Thoracic aorta (tissue), 2 donors: ENCODE data around the gene GADD45G. TPM values are rescaled to one million over a fixed set of nuclear protein-coding genes. Genes with fewer than 3 reads are reported as not detected.

ENCODE experiments used
- ATAC-seq: fragments of 150-250 bp; one replicate; pipeline ENCODE4 v1.8.0; 2017; ENCODE audit warnings: low read depth; ENCODE audit not compliant: insufficient number of reproducible peaks, low FRiP score
- DNase-seq: peaks from one replicate; pipeline ENCODE4 v3.0.0-alpha.2; 2020; ENCODE audit warnings: low spot score
- H3K27ac ChIP-seq, 2 donors: fragments of 200-600 bp; sonication (generic); 1 replicate in 1 of 2; 2 replicates in 1 of 2; pipeline ENCODE4 v1.5.1; 2016; ENCODE audit warnings: mild to moderate bottlenecking in 2 of 2, moderate library complexity in 2 of 2
- H3K27me3 ChIP-seq: fragments of 200-600 bp; sonication (generic); replicated peaks from 2 replicates; pipeline ENCODE4 v1.6.0; 2016; ENCODE audit warnings: mild to moderate bottlenecking; ENCODE audit not compliant: insufficient read depth
- H3K36me3 ChIP-seq: fragments of 200-600 bp; sonication (generic); one replicate; pipeline ENCODE4 v1.5.1; 2016
- H3K4me1 ChIP-seq, 2 donors: fragments of 200-600 bp; sonication (generic); 1 replicate in 1 of 2; 2 replicates in 1 of 2; pipeline versions ENCODE4 v1.5.1 to v1.6.0; 2016; ENCODE audit warnings: low read depth in 2 of 2, mild to moderate bottlenecking in 1 of 2; ENCODE audit not compliant: control insufficient read depth in 1 of 2
- H3K4me3 ChIP-seq: fragments of 200-600 bp; sonication (generic); 2 replicates; pipeline ENCODE4 v1.5.1; 2016; ENCODE audit warnings: mild to moderate bottlenecking
- H3K9me3 ChIP-seq: fragments of 200-600 bp; sonication (generic); 2 replicates; pipeline ENCODE4 v1.5.1; 2016
- CTCF ChIP-seq: fragments of 200-600 bp; sonication (generic); IDR thresholded peaks from one replicate; pipeline ENCODE4 v1.5.1; 2019; ENCODE audit warnings: antibody characterized with exemption
- total RNA-seq, 2 donors: library from RNA; depleted of rRNA; stranded (reverse); fragments of >200 nt; gene quantifications; one replicate each; pipeline versions ENCODE4 v1.1.0 to v1.2.3, GENCODE V29; 2016

The GADD45G gene
- total RNA-seq, 2 donors from 2014 or later, result 5.8 to 19.3 TPM

DNA sequence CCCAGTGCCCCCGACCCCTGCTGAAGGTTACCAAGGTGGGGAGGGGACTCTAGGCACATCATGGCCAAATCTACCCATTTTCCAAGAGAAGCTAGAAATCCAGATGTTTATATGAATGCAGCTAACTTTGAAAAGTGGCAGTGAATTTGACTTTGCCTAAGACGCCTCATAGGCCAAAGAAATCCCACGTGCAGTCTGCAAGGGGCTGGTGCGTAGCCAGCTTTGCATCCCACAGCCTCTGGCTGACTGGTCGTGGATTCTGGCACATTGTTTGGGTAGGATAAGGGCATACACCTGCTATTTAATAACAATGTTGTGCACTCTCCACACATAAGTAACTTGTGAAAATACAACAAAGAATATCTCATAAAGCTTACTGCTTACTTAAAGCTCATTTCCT lies 3.5 kb upstream of the GADD45G start:
- no peaks in the 10 kb centered on the region for H3K9me3 ChIP-seq
- H3K27me3 ChIP-seq, result no peaks in the 10 kb centered on the region
- H3K36me3 ChIP-seq, result no peaks in the 10 kb centered on the region
- H3K27ac ChIP-seq, result no peak overlapping the region
- no peak for TF ChIP-seq CTCF
- DNase-seq (no peak), ATAC-seq (no peak)
- H3K4me3 ChIP-seq, result no peak overlapping the region
- H3K4me1 ChIP-seq, result peaks cover 12 to 18% of the 10 kb centered on the region in 2 donors

GRCh38 chr9:89601856-89602562 lies 2.8 kb upstream of the GADD45G start:
- no peak for TF ChIP-seq CTCF
- no peaks in the 10 kb centered on the region for H3K27me3 ChIP-seq
- H3K4me1 ChIP-seq, result peaks cover 17 to 25% of the 10 kb centered on the region in 2 donors
- no peak for ATAC-seq
- H3K36me3 ChIP-seq, result no peaks in the 10 kb centered on the region
- no peak overlapping the region for H3K4me3 ChIP-seq
- DNase-seq, result no peak
- no peaks in the 10 kb centered on the region for H3K9me3 ChIP-seq
- H3K27ac ChIP-seq, result no peak overlapping the region

GRCh38 chr9:89602978-89603766 lies 1.6 kb upstream of the GADD45G start:
- peak overlapping the region; percentile 89 to 93 for H3K27ac ChIP-seq
- H3K9me3 ChIP-seq, result no peaks in the 10 kb centered on the region
- no peaks in the 10 kb centered on the region for H3K27me3 ChIP-seq
- H3K4me3 ChIP-seq, result peak overlapping the region; percentile 97
- H3K36me3 ChIP-seq, result no peaks in the 10 kb centered on the region
- TF ChIP-seq CTCF, result peak; percentile 83
- peaks cover 26 to 36% of the 10 kb centered on the region in 2 donors for H3K4me1 ChIP-seq
- ATAC-seq, result no peak
- peak; percentile 32 for DNase-seq

DNA sequence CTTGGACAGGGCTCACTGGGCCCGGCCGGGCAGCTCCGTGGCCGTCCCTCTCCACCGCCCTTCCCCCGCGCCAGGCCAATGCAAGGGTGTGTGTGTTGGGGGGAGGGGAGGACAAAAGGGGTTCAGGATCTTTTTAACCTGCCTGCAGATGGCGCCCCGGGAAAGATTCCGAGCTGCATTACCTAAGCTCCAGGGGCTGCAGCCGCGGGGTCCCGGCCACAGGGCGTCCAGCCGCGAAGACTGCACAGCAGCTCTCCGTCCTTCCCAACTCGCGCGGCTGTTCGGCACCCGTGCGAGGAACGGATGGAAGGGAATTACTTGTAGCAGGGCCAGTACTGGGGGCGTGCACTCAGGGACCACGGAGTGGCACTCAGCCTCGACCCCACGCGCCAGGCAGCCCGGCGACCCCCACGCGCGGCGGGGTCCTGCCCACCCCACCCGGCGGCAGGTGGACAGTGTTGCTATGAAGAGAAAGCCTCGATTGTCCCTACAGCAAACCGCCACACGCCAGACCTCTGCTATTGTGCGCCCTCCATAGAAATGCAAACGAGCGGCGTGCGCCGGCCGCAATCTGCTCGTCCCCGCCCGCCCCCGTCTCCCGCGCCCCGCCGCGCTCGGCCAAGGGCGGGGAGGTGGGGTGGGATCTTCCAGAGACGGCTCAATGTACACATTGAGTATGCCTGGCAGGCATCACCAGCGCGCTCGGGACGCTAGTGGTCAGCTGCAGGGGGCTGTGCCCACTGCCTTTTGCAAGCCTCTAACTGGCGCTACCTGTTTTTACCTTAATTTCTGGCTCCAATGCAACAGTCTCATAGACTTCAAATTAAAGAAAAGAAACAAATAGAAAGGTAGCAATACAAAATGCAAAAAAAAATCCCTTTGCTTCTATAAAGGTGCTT lies 796 bp upstream of the GADD45G start:
- Histone ChIP-seq H3K9me3 (no peaks in the 10 kb centered on the region), H3K36me3 (no peaks in the 10 kb centered on the region), H3K27me3 (no peaks in the 10 kb centered on the region), H3K4me1 (peaks cover 26 to 39% of the 10 kb centered on the region in 2 donors), H3K4me3 (peak overlapping the region; percentile 97), H3K27ac (peak overlapping the region; percentile 89 to 93)
- ATAC-seq (no peak), DNase-seq (peak; percentile 15)
- peak; percentile 36 for TF ChIP-seq CTCF
